Left lung (tissue), 10 donors: Measurements from ENCODE around the gene TMPRSS2. TPM values are rescaled to one million over a fixed set of nuclear protein-coding genes. Genes with fewer than 3 reads are reported as not detected.

Source experiments
- ATAC-seq: fragments of 200-7000 bp; cut with Tn5 transposase; one replicate; pipeline ENCODE4 v1.9.1; 2020; ENCODE audit warnings: moderate library complexity
- DNase-seq, 4 donors: peaks; one replicate each; pipeline ENCODE4 v3.0.0-alpha.2; 2013 to 2020
- H3K27ac ChIP-seq, 2 donors: fragments of 200-600 bp; sonication (generic) in 1 of 2; one replicate each; pipeline versions ENCODE4 v1.5.0 to v1.8.0; 2020 to 2021
- H3K27me3 ChIP-seq, 2 donors: fragments of 200-600 bp; sonication (generic) in 1 of 2; one replicate each; pipeline versions ENCODE4 v1.5.0 to v1.8.0; 2020 to 2021
- H3K36me3 ChIP-seq, 2 donors: fragments of 200-600 bp; sonication (generic) in 1 of 2; one replicate each; pipeline versions ENCODE4 v1.5.0 to v1.8.0; 2020 to 2021
- H3K4me1 ChIP-seq, 2 donors: fragments of 200-600 bp; one replicate each; pipeline ENCODE4 v1.8.0; 2021
- H3K4me3 ChIP-seq, 2 donors: fragments of 200-600 bp; sonication (generic) in 1 of 2; one replicate each; pipeline versions ENCODE4 v1.5.0 to v1.8.0; 2020 to 2021; ENCODE audit warnings: mild to moderate bottlenecking in 1 of 2
- H3K9me3 ChIP-seq, 2 donors: fragments of 200-600 bp; sonication (generic) in 1 of 2; one replicate each; pipeline versions ENCODE4 v1.5.0 to v1.8.0; 2020 to 2021
- intact Hi-C, 2 donors: fragments of 100-400 bp; cut with DNase I; formaldehyde crosslinking; loops; one replicate each; pipeline versions ENCODE4 v1.11.2 to v1.14.2; 2022
- polyA plus RNA-seq, 6 donors: library from polyadenylated mRNA; unstranded; fragments of 120-200 nt; gene quantifications; one replicate each; pipeline ENCODE4 v1.2.1, GENCODE V29; 2013; ENCODE audit not compliant: insufficient read length in 6 of 6
- total RNA-seq, 2 donors: library from RNA; stranded (reverse); fragmentation: NEBNext Ultra II Directional; extraction: Animal tissue kit (Norgen Biotek cat#: 25700); gene quantifications; one replicate each; pipeline ENCODE4 v1.2.1, GENCODE V29; 2021
- TF ChIP-seq, protein P1 (sequence below), 2 donors: fragments of 200-600 bp; sonication (generic) in 1 of 2; IDR thresholded peaks; one replicate each; pipeline versions ENCODE4 v1.5.0 to v1.8.0; 2021; ENCODE audit warnings: antibody characterized with exemption in 2 of 2
- donor health status: DM: no; HTN: yes; CAD: no.
- donor health status: DM: no; HTN: no; CAD: no.

The TMPRSS2 gene
- total and polyA plus RNA-seq, 8 donors = 38.2 to 137 (median 52.7) TPM

DNA sequence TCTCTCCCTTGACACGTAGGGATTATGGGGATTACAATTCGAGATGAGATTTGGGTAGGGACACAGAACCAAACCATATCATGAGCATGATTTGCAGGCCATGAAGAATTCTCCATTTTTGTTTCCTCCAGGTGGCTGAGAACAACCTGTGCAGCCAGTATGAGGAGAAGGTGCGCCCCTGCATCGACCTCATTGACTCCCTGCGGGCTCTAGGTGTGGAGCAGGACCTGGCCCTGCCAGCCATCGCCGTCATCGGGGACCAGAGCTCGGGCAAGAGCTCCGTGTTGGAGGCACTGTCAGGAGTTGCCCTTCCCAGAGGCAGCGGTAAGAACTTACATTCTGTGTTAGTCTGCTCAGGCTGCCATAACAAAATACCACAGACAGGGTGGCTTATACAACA, 72.3 kb downstream of the TMPRSS2 start:
- H3K9me3 ChIP-seq = peaks cover 0 to 5% of the 10 kb centered on the region in 2 donors
- H3K36me3 ChIP-seq = peaks cover 0 to 99% of the 10 kb centered on the region in 2 donors
- no peak overlapping the region for H3K27ac ChIP-seq
- intact Hi-C loops = no loop called here
- no peak for DNase-seq
- H3K4me1 ChIP-seq = no peaks in the 10 kb centered on the region
- TF ChIP-seq, protein P1, sequence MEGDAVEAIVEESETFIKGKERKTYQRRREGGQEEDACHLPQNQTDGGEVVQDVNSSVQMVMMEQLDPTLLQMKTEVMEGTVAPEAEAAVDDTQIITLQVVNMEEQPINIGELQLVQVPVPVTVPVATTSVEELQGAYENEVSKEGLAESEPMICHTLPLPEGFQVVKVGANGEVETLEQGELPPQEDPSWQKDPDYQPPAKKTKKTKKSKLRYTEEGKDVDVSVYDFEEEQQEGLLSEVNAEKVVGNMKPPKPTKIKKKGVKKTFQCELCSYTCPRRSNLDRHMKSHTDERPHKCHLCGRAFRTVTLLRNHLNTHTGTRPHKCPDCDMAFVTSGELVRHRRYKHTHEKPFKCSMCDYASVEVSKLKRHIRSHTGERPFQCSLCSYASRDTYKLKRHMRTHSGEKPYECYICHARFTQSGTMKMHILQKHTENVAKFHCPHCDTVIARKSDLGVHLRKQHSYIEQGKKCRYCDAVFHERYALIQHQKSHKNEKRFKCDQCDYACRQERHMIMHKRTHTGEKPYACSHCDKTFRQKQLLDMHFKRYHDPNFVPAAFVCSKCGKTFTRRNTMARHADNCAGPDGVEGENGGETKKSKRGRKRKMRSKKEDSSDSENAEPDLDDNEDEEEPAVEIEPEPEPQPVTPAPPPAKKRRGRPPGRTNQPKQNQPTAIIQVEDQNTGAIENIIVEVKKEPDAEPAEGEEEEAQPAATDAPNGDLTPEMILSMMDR (IDR thresholded peaks at IDR 0.05) = no peak
- no peak for ATAC-seq
- H3K4me3 ChIP-seq = no peak overlapping the region
- no peaks in the 10 kb centered on the region for H3K27me3 ChIP-seq

- Histone ChIP-seq H3K27me3 (no peaks in the 10 kb centered on the region), H3K4me1 (peaks cover 0 to 5% of the 10 kb centered on the region in 2 donors), H3K4me3 (no peak overlapping the region), H3K36me3 (peaks cover 0 to 99% of the 10 kb centered on the region in 2 donors), H3K9me3 (peaks cover 0 to 5% of the 10 kb centered on the region in 2 donors), H3K27ac (no peak overlapping the region)
- TF ChIP-seq, protein P1 (IDR thresholded peaks at IDR 0.05) = no peak
- ATAC-seq (peak; percentile 53), DNase-seq (no peak)
- intact Hi-C loops = no loop called here
Measured at GRCh38 chr21:41433566-41433965, 74.4 kb downstream of the TMPRSS2 start.

DNA sequence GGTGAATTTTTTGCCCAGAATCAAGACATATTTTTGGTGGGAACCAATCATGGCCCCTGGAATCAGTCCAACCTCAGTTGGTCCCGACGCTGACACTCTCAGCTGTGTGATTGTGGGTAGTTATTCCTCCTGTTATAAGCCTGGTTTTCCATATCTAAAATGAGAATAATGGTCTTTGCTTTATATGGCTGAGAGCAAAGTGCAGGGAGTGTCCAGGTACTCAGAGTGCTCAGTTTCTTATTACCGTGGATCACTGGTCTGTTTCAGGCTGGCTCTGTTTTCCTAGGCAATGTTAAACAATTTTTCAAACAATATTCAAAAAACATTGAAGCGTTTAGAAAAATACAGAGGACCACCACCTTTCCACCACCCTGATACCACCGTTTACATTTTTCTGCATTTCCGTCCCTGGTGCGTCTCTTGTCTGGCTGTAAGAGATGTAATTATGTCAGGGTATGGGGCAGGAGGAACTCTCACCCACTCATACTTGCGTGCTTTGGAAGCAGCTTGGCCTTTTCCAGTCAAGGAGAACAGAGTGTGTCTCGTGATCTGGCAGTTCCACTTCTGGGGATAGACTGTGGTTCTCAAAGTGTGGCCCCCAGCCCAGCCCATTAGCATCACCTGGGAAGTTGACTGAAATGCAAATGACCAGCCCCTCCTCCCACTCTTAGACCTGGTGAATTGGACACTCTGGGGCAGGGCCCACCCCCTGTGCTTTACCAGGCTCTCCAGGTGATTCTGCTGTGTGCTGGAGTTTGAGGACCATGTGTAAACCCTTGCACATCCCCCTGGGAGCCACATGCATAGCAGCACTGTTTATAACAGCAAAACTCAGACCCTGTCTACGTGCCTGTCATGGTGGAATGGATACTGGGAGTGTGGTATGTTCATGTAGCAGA, 75.1 kb downstream of the TMPRSS2 start:
- H3K27ac ChIP-seq = no peak overlapping the region
- intact Hi-C loops = no loop called here
- H3K4me1 ChIP-seq = peaks cover 0 to 5% of the 10 kb centered on the region in 2 donors
- ATAC-seq (no peak), DNase-seq (no peak)
- H3K4me3 ChIP-seq = no peak overlapping the region
- H3K27me3 ChIP-seq = no peaks in the 10 kb centered on the region
- TF ChIP-seq, protein P1 (IDR thresholded peaks at IDR 0.05) = no peak
- H3K36me3 ChIP-seq = peaks cover 0 to 99% of the 10 kb centered on the region in 2 donors
- peaks cover 0 to 5% of the 10 kb centered on the region in 2 donors for H3K9me3 ChIP-seq

DNA sequence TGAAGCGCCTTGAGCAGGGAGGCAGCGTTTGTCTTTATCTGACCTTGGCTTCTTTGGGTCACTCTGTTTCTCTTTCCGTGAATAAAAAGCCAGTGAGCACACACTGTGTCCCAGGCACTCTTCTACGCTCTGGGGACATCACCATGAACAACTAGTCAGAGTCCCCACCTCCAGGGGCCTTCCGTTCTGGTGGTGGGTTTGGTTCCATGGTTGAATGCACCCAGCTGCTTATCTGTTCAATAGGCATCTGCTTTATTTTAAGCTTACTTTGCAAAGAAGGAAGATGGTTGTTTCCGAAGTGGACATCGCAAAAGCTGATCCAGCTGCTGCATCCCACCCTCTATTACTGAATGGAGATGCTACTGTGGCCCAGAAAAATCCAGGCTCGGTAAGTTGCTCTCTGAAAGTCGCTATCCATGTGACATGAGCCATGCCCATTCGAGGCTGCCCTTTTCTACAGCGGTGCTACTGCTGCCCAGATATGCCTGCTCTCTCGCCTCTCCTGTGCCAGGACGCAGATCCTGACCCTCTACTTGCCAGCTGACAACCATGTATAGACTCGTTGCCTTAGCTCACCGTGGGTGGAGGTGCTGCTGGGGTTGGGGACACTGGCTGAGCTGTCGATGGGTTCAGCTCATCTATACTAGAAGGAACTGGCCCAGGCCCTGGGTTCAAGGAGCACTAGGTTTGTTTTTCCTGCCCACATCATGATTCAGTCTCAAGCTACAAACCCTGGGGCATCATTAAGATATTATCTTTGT, 76.0 kb downstream of the TMPRSS2 start:
- Histone ChIP-seq H3K9me3 (peaks cover 0 to 5% of the 10 kb centered on the region in 2 donors), H3K27ac (no peak overlapping the region), H3K4me3 (no peak overlapping the region), H3K4me1 (peaks cover 0 to 13% of the 10 kb centered on the region in 2 donors), H3K27me3 (no peaks in the 10 kb centered on the region), H3K36me3 (peaks cover 0 to 93% of the 10 kb centered on the region in 2 donors)
- intact Hi-C loops = no loop called here
- no peak for ATAC-seq
- TF ChIP-seq, protein P1 (IDR thresholded peaks at IDR 0.05) = no peak
- no peak for DNase-seq
